Panc1 (cell line): Measurements from ENCODE around the gene COMMD1. TPM values are rescaled to one million over a fixed set of nuclear protein-coding genes. Genes with fewer than 3 reads are reported as not detected.

Experiments
- ATAC-seq: fragments of 200-7000 bp; cut with Tn5 transposase; 2 replicates; pipeline ENCODE4 v1.9.1; 2020; ENCODE audit warnings: mild to moderate bottlenecking, moderate library complexity
- BruUV-seq: library from RNA; stranded (reverse); fragments of 400-500 nt; replicated peaks from 2 replicates; lab custom pipeline; 2021; lab: Mats Ljungman, UMichigan
- CTCF ChIA-PET: fragments of 300-600 bp; sonication (Branson Sonifier 250); formaldehyde crosslinking; loops from one replicate; lab custom pipeline; 2022; ENCODE audit warnings: antibody characterized with exemption; lab: Charles Lee
- POLR2A ChIA-PET: fragments of 300-600 bp; sonication (Branson Sonifier 250); formaldehyde crosslinking; loops from one replicate; lab custom pipeline; 2022; ENCODE audit warnings: antibody characterized with exemption; lab: Charles Lee
- DNase-seq: peaks from one replicate; pipeline ENCODE4 v3.0.0-alpha.2; 2010; ENCODE audit warnings: low read depth, low spot score
- H3K27ac ChIP-seq: 2 replicates; pipeline ENCODE4 v1.5.1; 2011; ENCODE audit warnings: mild to moderate bottlenecking, low read length, inconsistent platforms
- H3K27me3 ChIP-seq: fragments of 200-500 bp; sonication (Bioruptor generic); 2 replicates; pipeline ENCODE4 v1.6.0; 2014; ENCODE audit warnings: low read length, inconsistent platforms; ENCODE audit not compliant: control insufficient read depth, insufficient read depth
- H3K36me3 ChIP-seq: fragments of 200-500 bp; sonication (Bioruptor generic); 2 replicates; pipeline ENCODE4 v1.5.1; 2014; ENCODE audit warnings: inconsistent platforms, mild to moderate bottlenecking, low read length, moderate library complexity; ENCODE audit not compliant: control insufficient read depth, insufficient read depth
- H3K4me1 ChIP-seq: 2 replicates; pipeline ENCODE4 v1.5.1; 2011; ENCODE audit warnings: inconsistent platforms, mild to moderate bottlenecking, low read length, moderate library complexity; ENCODE audit not compliant: control insufficient read depth, insufficient read depth
- H3K4me3 ChIP-seq, 2 experiments: 2 replicates each; pipeline ENCODE4 v1.5.1; 2011 to 2012; ENCODE audit warnings: low read depth in 2 of 2, low read length in 2 of 2, mild to moderate bottlenecking in 2 of 2, inconsistent platforms in 1 of 2, moderate library complexity in 1 of 2
- H3K9me3 ChIP-seq: fragments of 200-500 bp; sonication (Bioruptor generic); 2 replicates; pipeline ENCODE4 v1.5.1; 2014; ENCODE audit warnings: low read depth, mild to moderate bottlenecking, inconsistent platforms, low read length, moderate library complexity; ENCODE audit not compliant: control insufficient read depth, insufficient read depth
- POLR2AphosphoS5 ChIP-seq: IDR thresholded peaks from 2 replicates; pipeline ENCODE4 v1.6.1; 2012; ENCODE audit warnings: mild to moderate bottlenecking, low read depth, low read length, moderate library complexity
- SIN3A ChIP-seq: IDR thresholded peaks from 2 replicates; pipeline ENCODE4 v1.6.1; 2012; ENCODE audit warnings: low read depth, mild to moderate bottlenecking, low read length, moderate library complexity, borderline replicate concordance; ENCODE audit not compliant: insufficient read depth
- TCF7L2 ChIP-seq: IDR thresholded peaks from 2 replicates; pipeline ENCODE4 v1.6.1; 2011; ENCODE audit warnings: mild to moderate bottlenecking, low read depth, low read length, inconsistent platforms
- in situ Hi-C: cut with HindIII; loops from 2 replicates; pipeline ENCODE4 v1.10.0; 2016; ENCODE audit warnings: low sequenced_read_pairs, low pct_unique_long_range_greater_than_20kb
- intact Hi-C: fragments of 100-400 bp; cut with micrococcal nuclease; formaldehyde crosslinking; loops from one replicate; pipeline ENCODE4 v1.10.0; 2022; ENCODE audit not compliant: unreplicated experiment
- total RNA-seq: library from RNA; stranded (reverse); gene quantifications from one replicate; pipeline ENCODE4 v1.2.1, GENCODE V29; 2021; ENCODE audit not compliant: unreplicated experiment
- TF ChIP-seq, protein P1 (sequence below), 2 experiments: IDR thresholded peaks; 2 replicates each; pipeline ENCODE4 v1.6.1; 2011 to 2012; ENCODE audit warnings: low read depth in 2 of 2, control low read depth in 1 of 2, low read length in 1 of 2, mild to moderate bottlenecking in 1 of 2, moderate library complexity in 1 of 2; ENCODE audit not compliant: insufficient read depth in 1 of 2
- TF ChIP-seq, protein P2 (sequence below): fragments of 450-650 bp; IDR thresholded peaks from 2 replicates; pipeline ENCODE4 v1.5.1; 2017; ENCODE audit warnings: mild to moderate bottlenecking

The COMMD1 gene
- total RNA-seq, 1 experiment from 2014 or later: 40.3 TPM

DNA sequence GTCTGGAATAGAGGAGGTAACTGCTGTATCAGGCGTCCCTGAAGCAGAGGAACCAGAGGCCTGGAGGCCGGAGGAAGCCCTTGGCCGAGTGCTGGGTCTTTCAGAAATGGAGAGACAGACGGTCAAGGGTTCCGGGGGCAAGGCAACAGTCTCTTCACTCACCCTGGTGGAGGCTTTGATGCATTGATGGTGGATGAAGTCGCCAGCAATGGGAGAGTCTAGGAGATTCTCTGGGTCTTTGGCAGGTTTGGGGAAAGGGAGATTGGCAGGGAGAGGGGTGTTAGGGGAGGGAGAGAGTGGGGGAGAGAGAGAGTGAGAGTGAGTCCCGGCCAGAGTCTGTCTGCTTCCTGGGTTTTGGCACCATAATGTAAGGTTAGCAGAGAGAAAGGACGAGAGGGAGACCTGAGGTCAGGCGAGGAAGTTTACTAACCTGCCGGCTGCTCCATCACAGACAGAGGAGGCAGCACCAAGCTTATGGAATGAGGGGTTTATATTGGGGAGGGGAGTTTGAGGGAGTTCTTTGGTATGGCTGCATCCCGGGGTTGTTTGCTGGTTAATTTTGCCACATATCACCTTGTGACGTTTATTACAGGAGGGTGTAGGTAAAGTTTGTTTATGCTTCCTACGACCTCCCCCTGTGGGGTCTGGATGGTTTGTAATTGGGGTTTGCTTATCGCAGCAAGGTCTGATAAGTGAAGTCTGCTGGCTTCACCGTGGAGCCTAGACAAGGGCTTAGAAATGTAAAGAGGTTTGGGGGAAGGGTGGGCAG, 19.6 kb downstream of the COMMD1 start:
- in situ Hi-C loops: no loop called here

DNA sequence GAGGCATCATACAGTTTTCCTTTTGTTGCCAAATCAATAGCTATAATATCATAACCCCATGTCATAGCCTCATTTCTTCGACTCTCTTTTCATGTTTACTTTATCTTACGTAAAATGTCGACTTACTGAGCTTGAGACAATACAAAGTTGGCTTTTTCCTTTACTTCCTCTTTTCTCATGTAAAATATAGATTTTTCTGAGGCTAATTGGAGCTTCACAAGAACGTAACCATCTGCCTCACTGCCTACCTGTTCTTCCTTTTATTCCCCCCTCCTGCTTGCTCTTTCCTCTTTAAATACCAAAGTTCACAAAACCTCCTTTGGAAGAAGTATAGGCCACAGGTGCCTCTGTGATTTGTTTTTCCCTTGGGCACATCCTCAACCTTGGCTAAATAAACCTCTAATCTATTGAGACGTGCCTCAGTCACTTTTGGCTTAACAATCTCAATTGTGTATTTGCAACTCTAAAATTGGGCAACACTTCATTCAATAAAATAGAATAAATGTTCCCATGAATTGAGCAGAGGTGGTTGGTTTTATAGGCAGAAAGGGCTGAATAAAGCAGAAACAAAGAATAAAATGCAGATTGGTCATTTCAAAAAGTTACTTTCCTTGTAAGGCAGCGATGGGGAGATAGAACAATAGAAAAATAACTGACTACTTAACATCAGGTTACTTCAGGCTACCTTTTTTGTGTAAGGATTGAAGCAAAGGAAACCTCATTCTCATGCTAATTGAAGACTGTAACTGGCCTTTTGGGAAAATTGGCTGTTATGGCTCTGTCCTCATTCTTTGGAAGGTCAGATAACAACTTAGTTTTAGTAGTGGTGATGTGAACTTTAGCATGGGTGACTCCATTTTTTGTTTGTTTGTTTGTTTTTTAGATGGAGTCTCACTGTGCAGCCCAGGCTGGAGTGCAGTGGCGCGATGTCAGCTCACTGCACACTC, 21.3 kb downstream of the COMMD1 start:
- Histone ChIP-seq H3K4me1 (no peaks in the 10 kb centered on the region), H3K27ac (no peak overlapping the region), H3K27me3 (no peaks in the 10 kb centered on the region), H3K36me3 (no peaks in the 10 kb centered on the region), H3K9me3 (no peaks in the 10 kb centered on the region), H3K4me3 (no peak overlapping the region)
- ChIA-PET CTCF (interaction anchor here (0.6 kb wide), 1 partner anchor 381 kb away, joined by 3 read pairs; no protein-coding TSS in a partner anchor), POLR2A (no interaction called here)
- in situ Hi-C loops (no loop called here), intact Hi-C loops (no loop called here)
- TF ChIP-seq POLR2AphosphoS5 (no peak), SIN3A (no peak), TCF7L2 (no peak)
- TF ChIP-seq, protein P1, sequence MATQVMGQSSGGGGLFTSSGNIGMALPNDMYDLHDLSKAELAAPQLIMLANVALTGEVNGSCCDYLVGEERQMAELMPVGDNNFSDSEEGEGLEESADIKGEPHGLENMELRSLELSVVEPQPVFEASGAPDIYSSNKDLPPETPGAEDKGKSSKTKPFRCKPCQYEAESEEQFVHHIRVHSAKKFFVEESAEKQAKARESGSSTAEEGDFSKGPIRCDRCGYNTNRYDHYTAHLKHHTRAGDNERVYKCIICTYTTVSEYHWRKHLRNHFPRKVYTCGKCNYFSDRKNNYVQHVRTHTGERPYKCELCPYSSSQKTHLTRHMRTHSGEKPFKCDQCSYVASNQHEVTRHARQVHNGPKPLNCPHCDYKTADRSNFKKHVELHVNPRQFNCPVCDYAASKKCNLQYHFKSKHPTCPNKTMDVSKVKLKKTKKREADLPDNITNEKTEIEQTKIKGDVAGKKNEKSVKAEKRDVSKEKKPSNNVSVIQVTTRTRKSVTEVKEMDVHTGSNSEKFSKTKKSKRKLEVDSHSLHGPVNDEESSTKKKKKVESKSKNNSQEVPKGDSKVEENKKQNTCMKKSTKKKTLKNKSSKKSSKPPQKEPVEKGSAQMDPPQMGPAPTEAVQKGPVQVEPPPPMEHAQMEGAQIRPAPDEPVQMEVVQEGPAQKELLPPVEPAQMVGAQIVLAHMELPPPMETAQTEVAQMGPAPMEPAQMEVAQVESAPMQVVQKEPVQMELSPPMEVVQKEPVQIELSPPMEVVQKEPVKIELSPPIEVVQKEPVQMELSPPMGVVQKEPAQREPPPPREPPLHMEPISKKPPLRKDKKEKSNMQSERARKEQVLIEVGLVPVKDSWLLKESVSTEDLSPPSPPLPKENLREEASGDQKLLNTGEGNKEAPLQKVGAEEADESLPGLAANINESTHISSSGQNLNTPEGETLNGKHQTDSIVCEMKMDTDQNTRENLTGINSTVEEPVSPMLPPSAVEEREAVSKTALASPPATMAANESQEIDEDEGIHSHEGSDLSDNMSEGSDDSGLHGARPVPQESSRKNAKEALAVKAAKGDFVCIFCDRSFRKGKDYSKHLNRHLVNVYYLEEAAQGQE (IDR thresholded peaks at IDR 0.05; ENCODE audit: insufficient read depth in 1 of 2, low read depth in 2 of 2, low read length in 1 of 2): no peak
- TF ChIP-seq, protein P2, sequence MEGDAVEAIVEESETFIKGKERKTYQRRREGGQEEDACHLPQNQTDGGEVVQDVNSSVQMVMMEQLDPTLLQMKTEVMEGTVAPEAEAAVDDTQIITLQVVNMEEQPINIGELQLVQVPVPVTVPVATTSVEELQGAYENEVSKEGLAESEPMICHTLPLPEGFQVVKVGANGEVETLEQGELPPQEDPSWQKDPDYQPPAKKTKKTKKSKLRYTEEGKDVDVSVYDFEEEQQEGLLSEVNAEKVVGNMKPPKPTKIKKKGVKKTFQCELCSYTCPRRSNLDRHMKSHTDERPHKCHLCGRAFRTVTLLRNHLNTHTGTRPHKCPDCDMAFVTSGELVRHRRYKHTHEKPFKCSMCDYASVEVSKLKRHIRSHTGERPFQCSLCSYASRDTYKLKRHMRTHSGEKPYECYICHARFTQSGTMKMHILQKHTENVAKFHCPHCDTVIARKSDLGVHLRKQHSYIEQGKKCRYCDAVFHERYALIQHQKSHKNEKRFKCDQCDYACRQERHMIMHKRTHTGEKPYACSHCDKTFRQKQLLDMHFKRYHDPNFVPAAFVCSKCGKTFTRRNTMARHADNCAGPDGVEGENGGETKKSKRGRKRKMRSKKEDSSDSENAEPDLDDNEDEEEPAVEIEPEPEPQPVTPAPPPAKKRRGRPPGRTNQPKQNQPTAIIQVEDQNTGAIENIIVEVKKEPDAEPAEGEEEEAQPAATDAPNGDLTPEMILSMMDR: no peak
- BruUV-seq: no TSS peak
- DNase-seq (no peak), ATAC-seq (no peak)

More for the DNA sequence above, 19.6 kb downstream of the COMMD1 start:
- ChIA-PET POLR2A (no interaction called here), CTCF (no interaction called here)
- Histone ChIP-seq H3K27ac (no peak overlapping the region), H3K4me1 (no peaks in the 10 kb centered on the region), H3K27me3 (no peaks in the 10 kb centered on the region), H3K36me3 (no peaks in the 10 kb centered on the region), H3K9me3 (no peaks in the 10 kb centered on the region), H3K4me3 (no peak overlapping the region)
- intact Hi-C loops: no loop called here
- ATAC-seq: no peak
- no TSS peak for BruUV-seq
- TF ChIP-seq POLR2AphosphoS5 (no peak), TCF7L2 (no peak), SIN3A (no peak)
- TF ChIP-seq, protein P1 (IDR thresholded peaks at IDR 0.05; ENCODE audit: insufficient read depth in 1 of 2, low read depth in 2 of 2, low read length in 1 of 2): no peak
- TF ChIP-seq, protein P2: no peak
- DNase-seq: no peak
